Coronary artery (tissue), 2 donors: Measurements from ENCODE around the gene NR4A3.

Source experiments
- DNase-seq: peaks from one replicate; pipeline ENCODE4 v3.0.0-alpha.2; 2017; ENCODE audit warnings: low spot score
- H3K27ac ChIP-seq, 2 donors: fragments of 200-600 bp; sonication (generic); one replicate each; pipeline ENCODE4 v1.5.1; 2016 to 2019
- H3K4me3 ChIP-seq: fragments of 200-600 bp; sonication (generic); 2 replicates; pipeline ENCODE4 v1.5.1; 2016; ENCODE audit warnings: mild to moderate bottlenecking, moderate library complexity
- CTCF ChIP-seq: fragments of 200-600 bp; sonication (generic); IDR thresholded peaks from one replicate; pipeline ENCODE4 v1.5.1; 2019; ENCODE audit warnings: antibody characterized with exemption

The NR4A3 gene

DNA sequence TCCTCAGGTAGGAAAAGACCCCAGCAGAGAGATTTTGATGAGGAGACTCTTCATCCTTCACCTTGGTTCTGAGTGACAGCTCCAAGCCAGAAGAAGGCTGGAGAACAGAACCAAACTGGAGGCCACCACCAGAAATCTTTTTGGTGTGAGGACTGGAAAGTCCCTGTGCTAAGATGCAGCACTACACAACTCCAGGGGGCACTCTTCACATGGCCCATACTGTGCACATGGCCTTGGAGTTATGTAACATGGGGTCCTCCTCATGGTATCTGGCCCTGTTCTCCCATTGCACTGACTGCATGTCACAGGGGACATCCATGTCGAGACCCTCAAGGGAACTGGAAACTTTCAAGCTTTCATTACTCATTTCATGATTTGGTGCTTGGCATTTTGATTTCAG lies 67.4 kb downstream of the NR4A3 start:
- Histone ChIP-seq H3K27ac (no peak overlapping the region), H3K4me3 (no peak overlapping the region)
- no peak for TF ChIP-seq CTCF
- no peak for DNase-seq

DNA sequence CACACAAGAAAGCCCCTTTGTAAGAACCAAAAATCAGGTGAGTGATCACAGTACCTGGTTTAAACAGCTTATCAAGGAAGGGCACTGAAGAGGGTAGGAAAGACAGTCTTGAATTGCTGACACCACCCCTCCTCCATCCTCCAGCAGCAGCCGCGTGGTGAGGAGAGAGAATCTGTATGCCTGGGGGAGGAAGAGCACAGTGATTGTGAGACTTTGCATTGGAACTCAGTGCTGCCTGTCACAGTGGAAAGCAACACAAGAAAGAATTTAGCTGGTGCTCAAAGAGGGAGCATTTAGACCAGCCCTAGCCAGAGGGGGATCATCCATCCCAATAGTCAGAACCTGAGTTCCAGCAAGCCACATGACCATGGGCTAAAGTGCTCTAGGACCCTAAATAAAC lies 73.1 kb downstream of the NR4A3 start:
- Histone ChIP-seq H3K27ac (no peak overlapping the region), H3K4me3 (no peak overlapping the region)
- no peak for DNase-seq
- TF ChIP-seq CTCF = no peak

- TF ChIP-seq CTCF = no peak
- Histone ChIP-seq H3K27ac (no peak overlapping the region), H3K4me3 (no peak overlapping the region)
- DNase-seq = no peak
Measured at GRCh38 chr9:99895510-99895909, 73.8 kb downstream of the NR4A3 start.

- Histone ChIP-seq H3K27ac (no peak overlapping the region), H3K4me3 (no peak overlapping the region)
- no peak for TF ChIP-seq CTCF
- no peak for DNase-seq
Measured at GRCh38 chr9:99896119-99896518, 74.4 kb downstream of the NR4A3 start.

DNA sequence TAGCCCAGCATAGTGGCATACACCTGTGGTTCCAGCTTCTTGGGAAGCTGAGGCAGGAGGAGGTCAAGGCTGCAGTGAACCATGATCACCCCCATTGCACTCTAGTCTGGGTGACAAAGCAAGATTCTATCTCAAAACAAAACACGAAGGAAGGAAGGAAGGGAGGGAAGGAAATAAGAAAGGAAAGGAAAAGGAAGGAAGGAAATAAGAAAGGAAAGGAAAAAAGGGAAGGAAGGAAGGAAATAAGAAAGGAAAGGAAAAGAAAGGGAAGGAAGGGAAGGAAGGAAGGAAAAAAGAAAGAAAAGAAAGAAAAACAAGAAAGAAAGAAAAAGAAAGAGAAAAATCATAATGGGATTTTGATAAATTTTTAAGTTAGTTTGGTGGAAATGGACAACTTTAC lies 81.7 kb downstream of the NR4A3 start:
- no peak for TF ChIP-seq CTCF
- DNase-seq = no peak
- no peak overlapping the region for H3K4me3 ChIP-seq
- H3K27ac ChIP-seq = no peak overlapping the region

GRCh38 chr9:99905833-99906402 lies 84.2 kb downstream of the NR4A3 start:
- H3K4me3 ChIP-seq = peak overlapping the region; percentile 74
- no peak for DNase-seq
- H3K27ac ChIP-seq = peak overlapping the region; percentile 87 to 93
- TF ChIP-seq CTCF = no peak

GRCh38 chr9:99906403-99907207 lies 84.9 kb downstream of the NR4A3 start, which contains the start of gene STX17:
Gene STX17 (plus strand): TSS chr9:99906654. CDS start chr9:99915240, 8,586 bp downstream.
- DNase-seq = peak; percentile 84

More at GRCh38 chr9:99906403-99907207, 84.9 kb downstream of the NR4A3 start, which contains the start of gene STX17:
- Histone ChIP-seq H3K27ac (peak within 1 kb of the TSS; percentile 87 to 93), H3K4me3 (peak within 1 kb of the TSS; percentile 74)
- no peak for TF ChIP-seq CTCF
